ENCODE data around the gene MMAB. TPM values are rescaled to one million over a fixed set of nuclear protein-coding genes. Genes with fewer than 3 reads are reported as not detected.

MMAB gene
- total and polyA plus RNA-seq, 2 experiments from 2014 or later = 46.6 to 80.8 TPM

DNA sequence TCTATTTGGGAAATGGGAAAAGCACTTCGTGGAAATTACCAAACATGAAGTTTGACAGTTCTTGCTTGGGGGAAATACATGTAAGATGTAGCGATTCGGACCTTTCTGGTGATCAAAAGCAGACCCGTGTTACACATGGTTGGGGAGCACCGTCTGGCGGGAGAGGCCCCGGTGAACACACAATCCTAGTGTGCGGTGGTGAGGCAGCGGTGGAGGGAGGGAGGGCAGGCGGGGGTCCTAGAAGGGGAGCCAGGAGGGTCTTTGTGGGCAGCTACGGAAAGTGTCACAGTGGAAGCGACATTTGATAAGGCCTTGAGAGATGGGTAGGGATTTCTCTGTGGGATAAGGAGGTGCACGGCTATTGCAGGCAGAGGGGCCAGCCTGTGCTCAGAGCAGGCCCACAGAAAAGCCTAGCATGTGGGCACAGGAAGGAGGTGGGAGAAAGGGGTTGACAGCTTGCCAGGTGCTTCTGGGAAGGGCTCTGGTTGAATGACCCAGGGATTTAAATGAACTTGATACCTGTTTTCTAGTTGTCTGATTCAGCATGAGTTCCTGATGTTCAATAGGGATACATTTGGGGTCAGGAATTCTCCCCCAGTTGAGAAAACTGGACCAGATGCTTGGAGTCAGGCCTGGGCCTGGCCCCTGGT lies 7.5 kb upstream of the MMAB start:
- no peak for TF ChIP-seq EZH2 (IDR thresholded peaks at IDR 0.05; ENCODE audit: borderline replicate concordance)
- TF ChIP-seq, protein P1, sequence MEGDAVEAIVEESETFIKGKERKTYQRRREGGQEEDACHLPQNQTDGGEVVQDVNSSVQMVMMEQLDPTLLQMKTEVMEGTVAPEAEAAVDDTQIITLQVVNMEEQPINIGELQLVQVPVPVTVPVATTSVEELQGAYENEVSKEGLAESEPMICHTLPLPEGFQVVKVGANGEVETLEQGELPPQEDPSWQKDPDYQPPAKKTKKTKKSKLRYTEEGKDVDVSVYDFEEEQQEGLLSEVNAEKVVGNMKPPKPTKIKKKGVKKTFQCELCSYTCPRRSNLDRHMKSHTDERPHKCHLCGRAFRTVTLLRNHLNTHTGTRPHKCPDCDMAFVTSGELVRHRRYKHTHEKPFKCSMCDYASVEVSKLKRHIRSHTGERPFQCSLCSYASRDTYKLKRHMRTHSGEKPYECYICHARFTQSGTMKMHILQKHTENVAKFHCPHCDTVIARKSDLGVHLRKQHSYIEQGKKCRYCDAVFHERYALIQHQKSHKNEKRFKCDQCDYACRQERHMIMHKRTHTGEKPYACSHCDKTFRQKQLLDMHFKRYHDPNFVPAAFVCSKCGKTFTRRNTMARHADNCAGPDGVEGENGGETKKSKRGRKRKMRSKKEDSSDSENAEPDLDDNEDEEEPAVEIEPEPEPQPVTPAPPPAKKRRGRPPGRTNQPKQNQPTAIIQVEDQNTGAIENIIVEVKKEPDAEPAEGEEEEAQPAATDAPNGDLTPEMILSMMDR (IDR thresholded peaks at IDR 0.05; ENCODE audit: poor library complexity) = no peak
- TF ChIP-seq EZH2phosphoT487 (IDR thresholded peaks at IDR 0.05; ENCODE audit: low read depth, severe bottlenecking, unreplicated experiment) = no peak
- Histone ChIP-seq H4K20me1 (ENCODE audit: insufficient read depth, poor library complexity, severe bottlenecking) (no peaks in the 10 kb centered on the region), H3K4me1 (ENCODE audit: insufficient read depth) (no peaks in the 10 kb centered on the region), H3K4me3 (no peak overlapping the region), H3K79me2 (peaks cover 8% of the 10 kb centered on the region), H3K9me3 (ENCODE audit: low read depth) (no peaks in the 10 kb centered on the region), H3K9me2 (replicated peaks; ENCODE audit: insufficient read depth) (no peaks in the 10 kb centered on the region), H3K27me3 (no peaks in the 10 kb centered on the region), H3K4me2 (no peak overlapping the region), H3K36me3 (replicated peaks; ENCODE audit: insufficient read depth, low read depth) (peaks cover 2% of the 10 kb centered on the region), H3K27ac (no peak overlapping the region), H2AFZ (no peak overlapping the region)
- DNase-seq (ENCODE audit: low spot score) = no peak
- 92% methylated on average over 13 of the region's 13 CpGs for WGBS (ENCODE audit: low lambda C conversion rate, missing lambda C conversion rate)

DNA sequence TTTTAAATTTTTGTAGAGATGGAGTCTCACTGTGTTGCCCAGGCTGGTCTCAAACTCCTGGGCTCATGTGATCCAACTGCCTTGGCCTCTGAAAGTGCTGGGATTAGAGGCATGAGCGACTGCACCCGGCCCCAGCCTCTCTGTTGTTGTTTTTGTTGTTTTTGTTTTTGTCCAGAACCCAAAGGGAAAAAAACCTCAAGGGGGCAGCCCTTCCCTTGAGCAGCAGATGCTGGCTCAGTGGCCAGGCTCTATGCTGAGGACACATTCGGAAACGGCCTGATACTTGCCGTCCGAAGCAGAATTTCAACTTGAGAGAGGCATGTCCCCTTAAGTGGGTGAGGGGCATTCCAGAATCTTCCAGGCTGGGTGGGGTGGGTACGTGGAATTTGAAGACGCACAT lies 7.0 kb upstream of the MMAB start:
- TF ChIP-seq EZH2phosphoT487 (IDR thresholded peaks at IDR 0.05; ENCODE audit: low read depth, severe bottlenecking, unreplicated experiment) (no peak), EZH2 (IDR thresholded peaks at IDR 0.05; ENCODE audit: borderline replicate concordance) (no peak)
- TF ChIP-seq, protein P1 (IDR thresholded peaks at IDR 0.05; ENCODE audit: poor library complexity) = no peak
- Histone ChIP-seq H3K9me3 (ENCODE audit: low read depth) (no peaks in the 10 kb centered on the region), H3K27ac (no peak overlapping the region), H3K27me3 (no peaks in the 10 kb centered on the region), H3K36me3 (replicated peaks; ENCODE audit: insufficient read depth, low read depth) (peaks cover 2% of the 10 kb centered on the region), H2AFZ (no peak overlapping the region), H3K79me2 (peaks cover 12% of the 10 kb centered on the region), H4K20me1 (ENCODE audit: insufficient read depth, poor library complexity, severe bottlenecking) (no peaks in the 10 kb centered on the region), H3K9me2 (replicated peaks; ENCODE audit: insufficient read depth) (no peaks in the 10 kb centered on the region), H3K4me2 (no peak overlapping the region), H3K4me3 (no peak overlapping the region), H3K4me1 (ENCODE audit: insufficient read depth) (no peaks in the 10 kb centered on the region)
- WGBS (ENCODE audit: low lambda C conversion rate, missing lambda C conversion rate) = 92% methylated on average over 8 of the region's 8 CpGs
- no peak for DNase-seq (ENCODE audit: low spot score)

DNA sequence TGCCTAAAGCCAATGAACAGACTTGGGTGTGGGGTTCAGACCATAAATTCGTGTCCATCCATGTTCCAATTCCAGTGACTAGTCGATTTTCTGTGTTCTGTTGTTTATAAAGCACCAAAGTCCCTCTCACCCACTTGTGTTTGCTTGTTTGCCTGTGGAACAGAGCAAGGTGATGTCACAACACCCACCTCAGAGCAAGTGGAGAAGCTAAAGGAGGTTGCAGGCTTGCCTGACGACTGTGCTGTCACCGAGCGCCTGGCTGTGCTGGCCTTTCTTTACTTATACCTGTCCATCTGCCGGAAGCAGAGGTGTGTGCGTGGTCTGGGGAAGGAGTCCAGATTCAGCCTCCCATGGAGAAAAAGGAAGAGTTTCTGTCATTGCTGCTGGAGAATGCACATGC lies 6.3 kb upstream of the MMAB start:
- Histone ChIP-seq H3K4me2 (no peak overlapping the region), H3K4me3 (no peak overlapping the region), H3K4me1 (ENCODE audit: insufficient read depth) (no peaks in the 10 kb centered on the region), H2AFZ (no peak overlapping the region), H3K9me3 (ENCODE audit: low read depth) (no peaks in the 10 kb centered on the region), H3K9me2 (replicated peaks; ENCODE audit: insufficient read depth) (no peaks in the 10 kb centered on the region), H4K20me1 (ENCODE audit: insufficient read depth, poor library complexity, severe bottlenecking) (no peaks in the 10 kb centered on the region), H3K36me3 (replicated peaks; ENCODE audit: insufficient read depth, low read depth) (peaks cover 2% of the 10 kb centered on the region), H3K27ac (no peak overlapping the region), H3K27me3 (no peaks in the 10 kb centered on the region), H3K79me2 (peaks cover 18% of the 10 kb centered on the region)
- no peak for DNase-seq (ENCODE audit: low spot score)
- WGBS (ENCODE audit: low lambda C conversion rate, missing lambda C conversion rate) = 90% methylated on average over 7 of the region's 7 CpGs
- TF ChIP-seq EZH2phosphoT487 (IDR thresholded peaks at IDR 0.05; ENCODE audit: low read depth, severe bottlenecking, unreplicated experiment) (no peak), EZH2 (IDR thresholded peaks at IDR 0.05; ENCODE audit: borderline replicate concordance) (no peak)
- TF ChIP-seq, protein P1 (IDR thresholded peaks at IDR 0.05; ENCODE audit: poor library complexity) = no peak

Data from hepatocyte (in vitro differentiated cells).